HepG2 (cell line): ENCODE data around the gene COPS8. TPM values are rescaled to one million over a fixed set of nuclear protein-coding genes. Genes with fewer than 3 reads are reported as not detected.

Source experiments
- ATAC-seq: fragments of 200-7000 bp; cut with Tn5 transposase; 3 replicates; pipeline ENCODE4 v1.9.1; 2020; ENCODE audit warnings: mild to moderate bottlenecking, moderate library complexity
- BruUV-seq: library from RNA; stranded (reverse); fragments of 400-500 nt; replicated peaks from 2 replicates; lab custom pipeline; 2021; lab: Mats Ljungman, UMichigan
- CTCF ChIA-PET: fragments of 300-600 bp; formaldehyde crosslinking; extraction: SDS; loops from one replicate; lab custom pipeline; 2021; ENCODE audit warnings: low total read pairs, inconsistent platforms, low intra/inter-chr PET ratio; lab: Yijun Ruan, JAX
- POLR2A ChIA-PET: fragments of 350-600 bp; sonication (Branson Sonifier 250); formaldehyde crosslinking; loops from one replicate; lab custom pipeline; 2020; ENCODE audit warnings: antibody characterized with exemption, inconsistent platforms; lab: Yijun Ruan, JAX
- DNase-seq: peaks from one replicate; pipeline ENCODE4 v3.0.0-alpha.2; 2015; ENCODE audit warnings: low spot score
- FAIRE-seq: peaks from 3 replicates; lab custom pipeline; 2011; peaks lifted over from hg19 to GRCh38; lab: Jason Lieb, UNC
- H2AFZ ChIP-seq: one replicate; pipeline ENCODE4 v1.6.1; 2011; ENCODE audit warnings: low read length, inconsistent platforms
- H3K27ac ChIP-seq: fragments of 300-600 bp; 3 replicates; pipeline ENCODE4 v1.8.0; 2011; ENCODE audit warnings: mixed run types, mild to moderate bottlenecking, mixed read lengths, low read length, inconsistent platforms; ENCODE audit not compliant: insufficient read depth; ENCODE audit errors: extremely low read length
- H3K27me3 ChIP-seq, 2 experiments: fragments of 200-600 bp in 1 of 2; 2 replicates in 1 of 2; 3 replicates in 1 of 2; pipeline versions ENCODE4 v1.6.0 to v1.8.0; 2011; ENCODE audit warnings: low read length in 2 of 2, mild to moderate bottlenecking in 2 of 2, moderate library complexity in 2 of 2, inconsistent platforms in 1 of 2; ENCODE audit not compliant: insufficient read depth in 2 of 2, control insufficient read depth in 1 of 2
- H3K36me3 ChIP-seq, 2 experiments: fragments of 200-600 bp in 1 of 2; replicated peaks in 1 of 2; 2 replicates in 1 of 2; 3 replicates in 1 of 2; pipeline versions ENCODE4 v1.5.1 to v1.8.0; 2011; ENCODE audit warnings: low read length in 2 of 2, inconsistent platforms in 1 of 2; ENCODE audit not compliant: insufficient read depth in 2 of 2, control insufficient read depth in 1 of 2
- H3K4me1 ChIP-seq: 2 replicates; pipeline ENCODE4 v1.5.1; 2012; ENCODE audit warnings: low read length, inconsistent platforms; ENCODE audit not compliant: insufficient read depth
- H3K4me2 ChIP-seq: 2 replicates; pipeline ENCODE4 v1.6.0; 2011; ENCODE audit warnings: low read depth, low read length, inconsistent platforms
- H3K4me3 ChIP-seq, 3 experiments: fragments of 200-600 bp in 1 of 3; sonication (generic), shearing (Covaris generic) in 1 of 3; replicated peaks in 1 of 3; 2 replicates each; pipeline ENCODE4 v1.5.1; 2011 to 2016; ENCODE audit warnings: low read length in 3 of 3, inconsistent platforms in 2 of 3, low read depth in 2 of 3, mild to moderate bottlenecking in 2 of 3, control low read depth in 1 of 3, mixed read lengths in 1 of 3; ENCODE audit not compliant: insufficient read depth in 1 of 3
- H3K79me2 ChIP-seq: one replicate; pipeline ENCODE4 v1.6.1; 2011; ENCODE audit warnings: low read length, inconsistent platforms; ENCODE audit not compliant: insufficient read depth
- H3K9ac ChIP-seq: 2 replicates; pipeline ENCODE4 v1.6.0; 2011; ENCODE audit warnings: mild to moderate bottlenecking, low read depth, low read length, inconsistent platforms; ENCODE audit not compliant: insufficient read depth
- H3K9me3 ChIP-seq: 2 replicates; pipeline ENCODE4 v1.5.1; 2012; ENCODE audit warnings: mild to moderate bottlenecking, low read length
- H4K20me1 ChIP-seq: 2 replicates; pipeline ENCODE4 v1.6.0; 2011; ENCODE audit warnings: inconsistent platforms, mild to moderate bottlenecking, low read length, moderate library complexity; ENCODE audit not compliant: insufficient read depth
- ATF7 ChIP-seq, 2 experiments: fragments of 450-650 bp in 1 of 2; sonication (generic) in 1 of 2; formaldehyde crosslinking in 1 of 2; IDR thresholded peaks; 2 replicates each; pipeline versions ENCODE4 v1.4.0 to v1.6.1; 2016 to 2020; ENCODE audit warnings: antibody characterized with exemption in 1 of 2, mild to moderate bottlenecking in 1 of 2, missing genetic modification reagents in 1 of 2
- BCL6 ChIP-seq: IDR thresholded peaks from 2 replicates; pipeline ENCODE4 v1.6.1; 2016; ENCODE audit warnings: missing genetic modification reagents, missing compliant biosample characterization
- CREBL2 ChIP-seq: sonication (generic); formaldehyde crosslinking; IDR thresholded peaks from 2 replicates; pipeline ENCODE4 v1.8.1; 2023; ENCODE audit warnings: missing genetic modification reagents, mild to moderate bottlenecking, borderline replicate concordance
- HDAC1 ChIP-seq: sonication (generic); formaldehyde crosslinking; IDR thresholded peaks from 2 replicates; pipeline ENCODE4 v1.5.1; 2020; ENCODE audit warnings: mild to moderate bottlenecking, missing genetic modification reagents
- KAT8 ChIP-seq: IDR thresholded peaks from 2 replicates; pipeline ENCODE4 v1.6.1; 2016; ENCODE audit warnings: missing genetic modification reagents, missing compliant biosample characterization
- MEIS2 ChIP-seq: sonication (generic); formaldehyde crosslinking; IDR thresholded peaks from 2 replicates; pipeline ENCODE4 v1.9.0; 2021; ENCODE audit warnings: mild to moderate bottlenecking, missing genetic modification reagents
- MYC ChIP-seq: sonication (generic); formaldehyde crosslinking; IDR thresholded peaks from 2 replicates; pipeline ENCODE4 v1.9.0; 2021; ENCODE audit warnings: missing genetic modification reagents, borderline replicate concordance
- PHF20 ChIP-seq: sonication (generic); formaldehyde crosslinking; IDR thresholded peaks from 2 replicates; pipeline ENCODE4 v1.5.0; 2020; ENCODE audit warnings: mild to moderate bottlenecking, missing genetic modification reagents
- POLR2G ChIP-seq: fragments of 200-400 bp; formaldehyde crosslinking; IDR thresholded peaks from 2 replicates; pipeline ENCODE4 v1.6.1; 2018; ENCODE audit warnings: mild to moderate bottlenecking, low read depth, low read length, moderate library complexity
- PRPF4 ChIP-seq: fragments of 200-400 bp; formaldehyde crosslinking; IDR thresholded peaks from 2 replicates; pipeline ENCODE4 v1.6.1; 2016; ENCODE audit warnings: low read length, low read depth; ENCODE audit not compliant: poor library complexity, severe bottlenecking
- TEAD2 ChIP-seq: sonication (generic); formaldehyde crosslinking; IDR thresholded peaks from 2 replicates; pipeline ENCODE4 v1.9.0; 2021; ENCODE audit warnings: missing genetic modification reagents
- ZFP36L2 ChIP-seq: sonication (generic); formaldehyde crosslinking; IDR thresholded peaks from 2 replicates; pipeline ENCODE4 v1.4.0; 2020; ENCODE audit warnings: missing genetic modification reagents
- ZNF432 ChIP-seq: sonication (generic); formaldehyde crosslinking; IDR thresholded peaks from 2 replicates; pipeline ENCODE4 v1.5.0; 2020; ENCODE audit warnings: missing genetic modification reagents, mild to moderate bottlenecking, borderline replicate concordance
- ZNF558 ChIP-seq: sonication (generic); formaldehyde crosslinking; IDR thresholded peaks from 2 replicates; pipeline ENCODE4 v1.9.0; 2022; ENCODE audit warnings: mild to moderate bottlenecking, missing genetic modification reagents, borderline replicate concordance
- ZNF570 ChIP-seq: sonication (generic); formaldehyde crosslinking; IDR thresholded peaks from 2 replicates; pipeline ENCODE4 v1.4.0; 2020; ENCODE audit warnings: mild to moderate bottlenecking, missing genetic modification reagents, borderline replicate concordance
- ZNF614 ChIP-seq: IDR thresholded peaks from 2 replicates; pipeline ENCODE4 v1.6.1; 2018; ENCODE audit warnings: missing biosample characterization, missing genetic modification reagents, inconsistent platforms, borderline replicate concordance
- WGBS: methylation state at CpG from one replicate; pipeline ENCODE4 v1.1.6; 2017; ENCODE audit warnings: low lambda C conversion rate; 5-methylcytosine and 5-hydroxymethylcytosine counted together
- in situ Hi-C: cut with HindIII; loops from 2 replicates; pipeline ENCODE4 v1.10.0; 2017; ENCODE audit warnings: low pct_unique_long_range_greater_than_20kb; ENCODE audit not compliant: extremely low pct_ligation_motif_present
- intact Hi-C: fragments of 100-400 bp; cut with micrococcal nuclease; formaldehyde crosslinking; loops from one replicate; pipeline ENCODE4 v1.10.0; 2022; ENCODE audit not compliant: unreplicated experiment
- polyA plus RNA-seq, 8 experiments: library from polyadenylated mRNA; depleted of rRNA in 3 of 8; stranded (reverse) in 7 of 8; unstranded in 1 of 8; fragments of >200 nt; fragmentation: Illumina TruSeq in 4 of 8; extraction: Trizol in 4 of 8; gene quantifications; 2 replicates each; pipeline versions ENCODE4 v1.2.1 to v1.2.3, GENCODE V29; 2011 to 2016; ENCODE audit warnings: low read depth in 4 of 8, missing spikeins in 1 of 8, mixed read lengths in 1 of 8; ENCODE audit not compliant: insufficient read depth in 1 of 8
- total RNA-seq, 5 experiments: library from RNA; depleted of rRNA; stranded (reverse); fragments of >200 nt; fragmentation: Illumina TruSeq; extraction: Trizol; gene quantifications; 2 replicates each; pipeline ENCODE4 v1.2.3, GENCODE V29; 2016; ENCODE audit warnings: low read depth in 1 of 5
- TF ChIP-seq, protein P1 (sequence below): sonication (generic); formaldehyde crosslinking; IDR thresholded peaks from 2 replicates; pipeline ENCODE4 v1.8.1; 2023; ENCODE audit warnings: missing genetic modification reagents, inconsistent platforms, borderline replicate concordance

The COPS8 gene
- total and polyA plus RNA-seq, 2 of the 13 experiments (the other 11 are each of a cell fraction or from before 2014, with no cell fraction given), result 86.3 to 96.6 TPM

GRCh38 chr2:237056287-237056875 lies 29.3 kb upstream of the COPS8 start:
- Histone ChIP-seq H3K36me3 (no peaks in the 10 kb centered on the region), H4K20me1 (no peaks in the 10 kb centered on the region; the same call in 1 of the 2 replicates), H3K4me3 (no peak overlapping the region), H2AFZ (no peak overlapping the region), H3K9me3 (no peaks in the 10 kb centered on the region), H3K79me2 (no peaks in the 10 kb centered on the region), H3K9ac (no peak overlapping the region), H3K27me3 (no peaks in the 10 kb centered on the region), H3K27ac (no peak overlapping the region), H3K4me2 (no peak overlapping the region), H3K4me1 (peaks cover 7% of the 10 kb centered on the region; the same call in 1 of the 2 replicates)
- POLR2A ChIA-PET, result no interaction called here
- in situ Hi-C loops (no loop called here), intact Hi-C loops (no loop called here)
- no TSS peak for BruUV-seq
- WGBS, result 82% methylated on average over 9 of the region's 11 CpGs
- TF ChIP-seq, protein P1, sequence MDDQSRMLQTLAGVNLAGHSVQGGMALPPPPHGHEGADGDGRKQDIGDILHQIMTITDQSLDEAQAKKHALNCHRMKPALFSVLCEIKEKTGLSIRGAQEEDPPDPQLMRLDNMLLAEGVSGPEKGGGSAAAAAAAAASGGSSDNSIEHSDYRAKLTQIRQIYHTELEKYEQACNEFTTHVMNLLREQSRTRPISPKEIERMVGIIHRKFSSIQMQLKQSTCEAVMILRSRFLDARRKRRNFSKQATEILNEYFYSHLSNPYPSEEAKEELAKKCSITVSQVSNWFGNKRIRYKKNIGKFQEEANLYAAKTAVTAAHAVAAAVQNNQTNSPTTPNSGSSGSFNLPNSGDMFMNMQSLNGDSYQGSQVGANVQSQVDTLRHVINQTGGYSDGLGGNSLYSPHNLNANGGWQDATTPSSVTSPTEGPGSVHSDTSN (CRISPR knock-in tag), result no peak
- TF ChIP-seq KAT8 (CRISPR knock-in tag) (no peak), MEIS2 (CRISPR knock-in tag) (no peak), ZFP36L2 (no peak), ZNF614 (no peak), POLR2G (no peak), PRPF4 (no peak), TEAD2 (CRISPR knock-in tag) (no peak), ATF7 (IDR thresholded peaks at IDR 0.05) (no peak), ATF7 (CRISPR knock-in tag; IDR thresholded peaks at IDR 0.05) (no peak), CREBL2 (no peak), HDAC1 (CRISPR knock-in tag) (no peak), BCL6 (no peak), ZNF558 (CRISPR knock-in tag) (no peak), ZNF570 (CRISPR knock-in tag) (no peak), ZNF432 (CRISPR knock-in tag) (no peak), MYC (CRISPR knock-in tag) (no peak), PHF20 (CRISPR knock-in tag) (no peak)
- ATAC-seq (no peak), DNase-seq (no peak), FAIRE-seq (no peak)
- CTCF ChIA-PET, result no interaction called here
